Renal pelvis (tissue), 4 donors: ENCODE results near the gene FOXP1. TPM values are rescaled to one million over a fixed set of nuclear protein-coding genes. Genes with fewer than 3 reads are reported as not detected.

Experiments used
- DNase-seq: peaks from one replicate; pipeline ENCODE4 v3.0.0-alpha.2; 2013
- polyA plus RNA-seq, 3 donors: library from polyadenylated mRNA; unstranded; fragments of 120-200 nt; gene quantifications; one replicate each; pipeline ENCODE4 v1.2.1, GENCODE V29; 2013; ENCODE audit not compliant: insufficient read length in 3 of 3

The FOXP1 gene
- polyA plus RNA-seq, 3 donors, result 33.6 to 43.2 (median 40.6) TPM

- DNase-seq, result no peak
Observed at GRCh38 chr3:71591101-71591500, 7.6 kb upstream of the FOXP1 start.

- no peak for DNase-seq
Observed at GRCh38 chr3:71589132-71589531, 5.6 kb upstream of the FOXP1 start.

- DNase-seq, result no peak
Observed at GRCh38 chr3:71587958-71588357, 4.4 kb upstream of the FOXP1 start.

GRCh38 chr3:71586810-71587242 lies 3.3 kb upstream of the FOXP1 start:
- DNase-seq, result no peak

- no peak for DNase-seq
Observed at GRCh38 chr3:71585887-71586809, 2.6 kb upstream of the FOXP1 start.

- DNase-seq, result no peak
Observed at GRCh38 chr3:71585131-71585530, 1.6 kb upstream of the FOXP1 start.

GRCh38 chr3:71584394-71585011 lies 975 bp upstream of the FOXP1 start:
- peak; percentile 67 for DNase-seq

GRCh38 chr3:71582612-71583565 lies 639 bp downstream of the FOXP1 start:
- peak; percentile 72 for DNase-seq

- peak; percentile 71 for DNase-seq
Observed at GRCh38 chr3:71582036-71582611, 1.4 kb downstream of the FOXP1 start.

- no peak for DNase-seq
Observed at GRCh38 chr3:71581457-71582035, 2.0 kb downstream of the FOXP1 start.

GRCh38 chr3:71580636-71581456 lies 2.7 kb downstream of the FOXP1 start:
- no peak for DNase-seq

GRCh38 chr3:71579935-71580406 lies 3.6 kb downstream of the FOXP1 start:
- no peak for DNase-seq

GRCh38 chr3:71579326-71579934 lies 4.1 kb downstream of the FOXP1 start:
- DNase-seq, result no peak

- no peak for DNase-seq
Observed at GRCh38 chr3:71578054-71578751, 5.3 kb downstream of the FOXP1 start.

- DNase-seq, result no peak
Observed at GRCh38 chr3:71577011-71577410, 6.5 kb downstream of the FOXP1 start.

GRCh38 chr3:71575433-71575832 lies 8.1 kb downstream of the FOXP1 start:
- no peak for DNase-seq

- DNase-seq, result no peak
Observed at GRCh38 chr3:71573181-71573580, 10.3 kb downstream of the FOXP1 start.

- DNase-seq, result no peak
Observed at GRCh38 chr3:71570546-71570945, 13.0 kb downstream of the FOXP1 start.

- DNase-seq, result no peak
Observed at GRCh38 chr3:71568207-71568606, 15.3 kb downstream of the FOXP1 start.
